Spleen (tissue), 11 donors: ENCODE results near the gene SWI5. TPM values are rescaled to one million over a fixed set of nuclear protein-coding genes. Genes with fewer than 3 reads are reported as not detected.

Source experiments
- DNase-seq: peaks from one replicate; pipeline ENCODE4 v3.0.0-alpha.2; 2020
- H3K27ac ChIP-seq, 8 donors: fragments of 200-600 bp; sonication (generic) in 7 of 8; 1 replicate in 4 of 8; 2 replicates in 4 of 8; pipeline versions ENCODE4 v1.5.0 to v1.8.0; 2016 to 2021; ENCODE audit warnings: inconsistent platforms in 4 of 8, mild to moderate bottlenecking in 4 of 8, moderate library complexity in 1 of 8
- H3K27me3 ChIP-seq, 7 donors: fragments of 200-600 bp; sonication (generic) in 6 of 7; replicated peaks in 1 of 7; 1 replicate in 4 of 7; 2 replicates in 3 of 7; pipeline versions ENCODE4 v1.5.0 to v1.8.0; 2016 to 2021; ENCODE audit warnings: inconsistent platforms in 3 of 7, mild to moderate bottlenecking in 1 of 7
- H3K36me3 ChIP-seq, 6 donors: fragments of 200-600 bp; sonication (generic) in 5 of 6; 1 replicate in 4 of 6; 2 replicates in 2 of 6; pipeline versions ENCODE4 v1.5.0 to v1.8.0; 2016 to 2021; ENCODE audit warnings: inconsistent platforms in 2 of 6
- H3K4me1 ChIP-seq, 6 donors: fragments of 200-600 bp; sonication (generic) in 5 of 6; 1 replicate in 3 of 6; 2 replicates in 3 of 6; pipeline versions ENCODE4 v1.5.0 to v1.8.0; 2016 to 2021; ENCODE audit warnings: inconsistent platforms in 3 of 6
- H3K4me3 ChIP-seq, 8 donors: fragments of 200-600 bp; sonication (generic) in 7 of 8; 1 replicate in 4 of 8; 2 replicates in 4 of 8; pipeline versions ENCODE4 v1.5.0 to v1.8.0; 2016 to 2021; ENCODE audit warnings: inconsistent platforms in 4 of 8, mild to moderate bottlenecking in 4 of 8, moderate library complexity in 2 of 8
- H3K9me3 ChIP-seq, 8 donors: fragments of 200-600 bp; sonication (generic) in 7 of 8; 1 replicate in 4 of 8; 2 replicates in 4 of 8; pipeline versions ENCODE4 v1.5.0 to v1.8.0; 2016 to 2021; ENCODE audit warnings: inconsistent platforms in 4 of 8
- POLR2A ChIP-seq, 3 donors: fragments of 450-650 bp; IDR thresholded peaks; one replicate each; pipeline ENCODE4 v1.5.1; 2017; ENCODE audit warnings: antibody characterized with exemption in 3 of 3, mild to moderate bottlenecking in 1 of 3
- POLR2AphosphoS5 ChIP-seq, 3 donors: sonication (generic); formaldehyde crosslinking; IDR thresholded peaks; one replicate each; pipeline ENCODE4 v1.5.1; 2017; ENCODE audit warnings: antibody characterized with exemption in 3 of 3
- WGBS, 5 donors: extraction: QIAGEN DNeasy Blood & Tissue Kit in 3 of 5; methylation state at CpG; one replicate each; pipeline versions ENCODE4 v1.1.5 to v1.1.7; 2013 to 2018; 5-methylcytosine and 5-hydroxymethylcytosine counted together
- intact Hi-C: fragments of 100-400 bp; cut with DNase I; formaldehyde crosslinking; loops from one replicate; pipeline ENCODE4 v1.15.0; 2023; ENCODE audit warnings: low total_unique reads
- polyA plus RNA-seq, 3 donors: library from polyadenylated mRNA; stranded (reverse); fragments of 200-250 nt; gene quantifications; one replicate each; pipeline ENCODE4 v1.2.1, GENCODE V29; 2013
- total RNA-seq, 7 donors: library from RNA; depleted of rRNA in 3 of 7; stranded (reverse); fragments of >200 nt in 3 of 7; fragmentation: NEBNext Ultra II Directional in 4 of 7; extraction: Animal tissue kit (Norgen Biotek cat#: 25700) in 4 of 7; gene quantifications; one replicate each; pipeline versions ENCODE4 v1.1.0 to v1.2.1, GENCODE V29; 2016 to 2021
- TF ChIP-seq, protein P1 (sequence below), 11 experiments: fragments of 200-600 bp in 7 of 11; fragments of 450-650 bp in 4 of 11; sonication (generic) in 4 of 11; IDR thresholded peaks in 8 of 11; conservative IDR thresholded peaks in 3 of 11; 1 replicate in 7 of 11; 2 replicates in 4 of 11; pipeline versions ENCODE4 v1.4.0 to v1.8.0; 2016 to 2021; ENCODE audit warnings: antibody characterized with exemption in 11 of 11, inconsistent platforms in 4 of 11, mild to moderate bottlenecking in 1 of 11
- donor health status: healthy with polysubstance abuse.
- donor health status: DM: no; HTN: no; CAD: no; lungs with moderate emphysema.
- donor health status: DM: no; HTN: no; CAD: no.
- donor health status: Bipolar disorder and iron deficiency.
- donor health status: healthy.
- donor health status: DM: no; HTN: no; CAD: no.
- donor health status: DM: yes; HTN: yes; CAD: no.

Gene SWI5
- total and polyA plus RNA-seq, 10 donors: 8.4 to 23.4 (median 15.3) TPM

DNA sequence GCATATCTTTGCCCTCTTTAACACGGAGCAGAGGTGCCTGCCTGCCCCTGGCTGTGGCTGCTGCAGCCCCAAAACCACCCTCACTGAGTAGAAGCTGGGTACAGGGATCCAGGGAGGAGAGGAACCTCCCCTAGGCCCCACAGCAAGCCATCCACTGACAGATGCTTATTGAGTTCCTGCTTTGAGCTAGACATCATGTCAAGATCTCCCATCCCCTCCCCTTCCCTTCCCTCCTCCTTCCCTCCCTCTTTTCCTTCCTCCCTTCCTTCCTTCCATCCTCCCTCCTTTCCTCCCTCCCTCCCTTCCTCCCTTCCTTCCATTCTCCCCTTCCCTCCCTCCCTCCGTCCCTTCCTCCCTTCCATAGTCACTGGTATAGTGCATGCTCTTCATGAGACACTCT lies 29.6 kb upstream of the SWI5 start:
- TF ChIP-seq, protein P1, sequence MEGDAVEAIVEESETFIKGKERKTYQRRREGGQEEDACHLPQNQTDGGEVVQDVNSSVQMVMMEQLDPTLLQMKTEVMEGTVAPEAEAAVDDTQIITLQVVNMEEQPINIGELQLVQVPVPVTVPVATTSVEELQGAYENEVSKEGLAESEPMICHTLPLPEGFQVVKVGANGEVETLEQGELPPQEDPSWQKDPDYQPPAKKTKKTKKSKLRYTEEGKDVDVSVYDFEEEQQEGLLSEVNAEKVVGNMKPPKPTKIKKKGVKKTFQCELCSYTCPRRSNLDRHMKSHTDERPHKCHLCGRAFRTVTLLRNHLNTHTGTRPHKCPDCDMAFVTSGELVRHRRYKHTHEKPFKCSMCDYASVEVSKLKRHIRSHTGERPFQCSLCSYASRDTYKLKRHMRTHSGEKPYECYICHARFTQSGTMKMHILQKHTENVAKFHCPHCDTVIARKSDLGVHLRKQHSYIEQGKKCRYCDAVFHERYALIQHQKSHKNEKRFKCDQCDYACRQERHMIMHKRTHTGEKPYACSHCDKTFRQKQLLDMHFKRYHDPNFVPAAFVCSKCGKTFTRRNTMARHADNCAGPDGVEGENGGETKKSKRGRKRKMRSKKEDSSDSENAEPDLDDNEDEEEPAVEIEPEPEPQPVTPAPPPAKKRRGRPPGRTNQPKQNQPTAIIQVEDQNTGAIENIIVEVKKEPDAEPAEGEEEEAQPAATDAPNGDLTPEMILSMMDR (IDR thresholded peaks at IDR 0.05 in 8 of 11, conservative IDR thresholded peaks at IDR 0.05 in 3 of 11): no peak
- TF ChIP-seq POLR2A (IDR thresholded peaks at IDR 0.05): no peak
- TF ChIP-seq POLR2AphosphoS5 (IDR thresholded peaks at IDR 0.05): no peak
- WGBS, 5 donors: 42 to 59% (median 51%) methylated on average over 2 of the region's 2 CpGs
- peaks cover 6 to 53% (median 35%) of the 10 kb centered on the region in 6 donors for H3K4me1 ChIP-seq
- no peaks in the 10 kb centered on the region for H3K9me3 ChIP-seq
- no peak for DNase-seq
- peaks cover 0 to 53% (median 0%) of the 10 kb centered on the region in 7 donors for H3K27me3 ChIP-seq
- intact Hi-C loops: no loop called here
- H3K4me3 ChIP-seq: no peak overlapping the region
- peak overlapping the region in 3 of 8 donors; percentile 17 to 60 (median 55) for H3K27ac ChIP-seq
- no peaks in the 10 kb centered on the region for H3K36me3 ChIP-seq

DNA sequence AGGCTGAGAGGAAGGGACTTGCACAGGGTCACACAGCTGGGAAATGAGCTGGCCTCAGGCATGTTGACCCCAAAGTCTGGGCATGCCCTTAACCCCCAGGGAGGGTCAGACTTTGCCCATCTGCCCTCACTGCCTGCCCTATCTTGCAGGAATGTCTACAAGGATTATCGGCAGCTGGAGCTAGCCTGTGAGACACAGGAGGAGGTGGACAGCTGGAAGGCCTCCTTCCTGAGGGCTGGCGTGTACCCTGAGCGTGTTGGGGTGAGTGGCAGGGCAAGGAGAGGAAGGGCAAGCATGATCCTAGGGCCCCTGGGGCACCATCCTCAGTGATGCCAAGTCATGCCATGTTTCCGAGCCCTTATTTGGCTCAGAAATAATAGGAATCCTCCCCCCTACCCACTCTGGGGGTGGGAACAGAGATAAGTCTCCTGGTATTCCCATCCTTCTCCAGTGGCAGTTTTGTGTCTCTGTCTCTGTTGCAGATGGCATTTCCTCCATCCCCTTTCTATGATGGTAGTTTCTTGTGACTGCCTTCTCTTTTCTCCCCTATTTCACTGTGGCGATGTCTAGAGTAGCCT lies 28.8 kb upstream of the SWI5 start:
- intact Hi-C loops: no loop called here
- H3K27ac ChIP-seq: no peak overlapping the region
- H3K4me3 ChIP-seq: no peak overlapping the region
- WGBS, 5 donors: 81 to 92% (median 89%) methylated on average over 5 of the region's 5 CpGs
- TF ChIP-seq, protein P1 (IDR thresholded peaks at IDR 0.05 in 8 of 11, conservative IDR thresholded peaks at IDR 0.05 in 3 of 11): no peak
- TF ChIP-seq POLR2AphosphoS5 (IDR thresholded peaks at IDR 0.05): no peak
- TF ChIP-seq POLR2A (IDR thresholded peaks at IDR 0.05): no peak
- no peaks in the 10 kb centered on the region for H3K9me3 ChIP-seq
- no peaks in the 10 kb centered on the region for H3K36me3 ChIP-seq
- DNase-seq: no peak
- H3K27me3 ChIP-seq: peaks cover 0 to 47% (median 0%) of the 10 kb centered on the region in 7 donors
- H3K4me1 ChIP-seq: peaks cover 6 to 59% (median 37%) of the 10 kb centered on the region in 6 donors

DNA sequence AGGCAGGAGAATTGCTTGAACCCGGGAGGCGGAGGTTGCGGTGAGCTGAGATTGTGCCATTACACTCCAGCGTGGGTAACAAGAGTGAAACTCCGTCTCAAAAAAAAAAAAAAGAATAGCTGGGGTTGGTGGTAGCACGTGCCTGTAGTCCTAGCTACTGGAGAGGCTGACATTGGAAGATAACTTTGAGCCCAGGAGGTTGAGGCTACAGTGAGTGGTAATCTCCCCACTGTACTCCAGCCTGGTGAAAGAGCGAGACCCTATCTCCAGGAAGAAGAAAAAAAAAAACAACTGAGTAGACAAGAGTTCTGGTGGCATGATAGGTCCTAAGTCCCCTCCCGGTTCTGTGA lies 26.5 kb upstream of the SWI5 start:
- intact Hi-C loops: no loop called here
- no peak for DNase-seq
- no peaks in the 10 kb centered on the region for H3K9me3 ChIP-seq
- no peaks in the 10 kb centered on the region for H3K36me3 ChIP-seq
- H3K4me1 ChIP-seq: peaks cover 6 to 47% (median 37%) of the 10 kb centered on the region in 6 donors
- 69 to 88% (median 76%) methylated on average over 8 of the region's 8 CpGs for WGBS, 5 donors
- H3K27ac ChIP-seq: peak overlapping the region in 5 of 8 donors; percentile 53 to 80 (median 73)
- TF ChIP-seq POLR2AphosphoS5 (IDR thresholded peaks at IDR 0.05) (no peak), POLR2A (IDR thresholded peaks at IDR 0.05) (no peak)
- TF ChIP-seq, protein P1 (IDR thresholded peaks at IDR 0.05 in 8 of 11, conservative IDR thresholded peaks at IDR 0.05 in 3 of 11): no peak
- peaks cover 0 to 28% (median 0%) of the 10 kb centered on the region in 7 donors for H3K27me3 ChIP-seq
- peak overlapping the region in 3 of 8 donors; percentile 45 to 79 (median 57) for H3K4me3 ChIP-seq

DNA sequence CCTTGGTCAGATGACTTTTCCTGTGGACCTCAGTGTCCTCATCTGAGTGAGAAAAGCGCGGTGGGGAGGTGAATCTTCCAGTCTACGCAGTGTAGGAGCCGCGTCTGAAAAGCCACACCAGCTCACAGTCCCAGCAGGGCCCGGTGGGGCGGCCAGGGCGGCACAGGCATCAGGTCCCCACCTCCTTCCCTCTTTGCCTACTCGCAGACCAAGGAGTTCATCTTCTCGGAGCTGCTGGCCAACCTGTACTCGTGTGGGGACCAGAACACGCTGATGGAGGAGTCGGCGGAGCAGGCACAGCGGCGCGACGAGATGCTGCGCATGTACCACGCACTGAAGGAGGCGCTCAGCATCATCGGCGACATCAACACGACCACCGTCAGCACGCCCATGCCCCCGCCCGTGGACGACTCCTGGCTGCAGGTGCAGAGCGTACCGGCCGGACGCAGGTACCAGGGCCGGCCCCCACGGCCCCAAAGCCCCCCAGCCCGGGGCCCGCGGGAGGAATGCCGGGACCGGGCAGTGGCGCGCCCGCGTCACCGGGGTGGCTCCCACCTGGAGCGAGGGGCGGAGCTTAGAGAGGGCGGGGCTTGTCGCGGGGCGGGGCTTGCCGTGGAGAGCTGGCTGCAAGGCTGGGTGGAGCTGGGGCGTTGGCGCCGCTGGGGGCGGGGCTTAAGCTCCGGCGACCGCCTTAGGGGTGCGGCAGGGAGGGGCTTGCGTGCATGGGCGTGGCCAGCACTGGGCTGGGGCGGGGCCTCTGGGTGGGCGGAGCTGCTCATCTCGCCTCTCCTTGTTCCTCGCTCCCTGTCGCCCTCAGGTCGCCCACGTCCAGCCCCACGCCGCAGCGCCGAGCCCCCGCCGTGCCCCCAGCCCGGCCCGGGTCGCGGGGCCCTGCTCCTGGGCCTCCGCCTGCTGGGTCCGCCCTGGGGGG lies 25.9 kb upstream of the SWI5 start:
- H3K9me3 ChIP-seq: no peaks in the 10 kb centered on the region
- peak overlapping the region; percentile 27 to 79 (median 47) for H3K4me3 ChIP-seq
- H3K36me3 ChIP-seq: no peaks in the 10 kb centered on the region
- TF ChIP-seq POLR2A (IDR thresholded peaks at IDR 0.05): no peak
- TF ChIP-seq POLR2AphosphoS5 (IDR thresholded peaks at IDR 0.05): peak; percentile 50 to 75 (median 53)
- TF ChIP-seq, protein P1 (IDR thresholded peaks at IDR 0.05 in 8 of 11, conservative IDR thresholded peaks at IDR 0.05 in 3 of 11): no peak
- DNase-seq: peak; percentile 98
- peaks cover 6 to 40% (median 32%) of the 10 kb centered on the region in 6 donors for H3K4me1 ChIP-seq
- 7 to 19% (median 11%) methylated on average over 13 to 81 of the region's 81 CpGs for WGBS, 5 donors
- intact Hi-C loops: no loop called here
- H3K27ac ChIP-seq: peak overlapping the region in 6 of 8 donors; percentile 5 to 80 (median 67)
- peaks cover 0 to 21% (median 0%) of the 10 kb centered on the region in 7 donors for H3K27me3 ChIP-seq
